Aorta (tissue), 5 donors: Measurements from ENCODE around the gene PHEX. TPM values are rescaled to one million over a fixed set of nuclear protein-coding genes. Genes with fewer than 3 reads are reported as not detected.

Experiments
- ATAC-seq: fragments of 200-7000 bp; cut with Tn5 transposase; one replicate; pipeline ENCODE4 v1.9.1; 2022; ENCODE audit warnings: moderate library complexity; ENCODE audit not compliant: low FRiP score
- DNase-seq, 2 donors: peaks; one replicate each; pipeline ENCODE4 v3.0.0-alpha.2; 2020
- H3K27ac ChIP-seq, 2 donors: one replicate each; pipeline ENCODE4 v1.5.1; 2013; ENCODE audit warnings: low read length in 2 of 2, mild to moderate bottlenecking in 2 of 2, moderate library complexity in 2 of 2, control low read depth in 1 of 2, inconsistent platforms in 1 of 2, low read depth in 1 of 2
- H3K27me3 ChIP-seq, 2 donors: one replicate each; pipeline ENCODE4 v1.6.1; 2013; ENCODE audit warnings: control low read depth in 1 of 2, low read length in 1 of 2, mild to moderate bottlenecking in 1 of 2, moderate library complexity in 1 of 2; ENCODE audit not compliant: insufficient read depth in 2 of 2, control insufficient read depth in 1 of 2
- H3K36me3 ChIP-seq, 2 donors: one replicate each; pipeline ENCODE4 v1.6.1; 2013; ENCODE audit warnings: control low read depth in 1 of 2, low read length in 1 of 2, mild to moderate bottlenecking in 1 of 2; ENCODE audit not compliant: insufficient read depth in 2 of 2, control insufficient read depth in 1 of 2
- H3K4me1 ChIP-seq, 2 donors: one replicate each; pipeline ENCODE4 v1.6.1; 2013; ENCODE audit warnings: low read length in 2 of 2, control low read depth in 1 of 2, mild to moderate bottlenecking in 1 of 2, moderate library complexity in 1 of 2; ENCODE audit not compliant: insufficient read depth in 2 of 2, control insufficient read depth in 1 of 2
- H3K4me3 ChIP-seq, 2 donors: one replicate each; pipeline ENCODE4 v1.5.1; 2013; ENCODE audit warnings: low read length in 2 of 2, control low read depth in 1 of 2, mild to moderate bottlenecking in 1 of 2
- H3K9me3 ChIP-seq: one replicate; pipeline ENCODE4 v1.6.1; 2013; ENCODE audit warnings: mild to moderate bottlenecking, low read length; ENCODE audit not compliant: control insufficient read depth
- WGBS, 2 donors: extraction: QIAGEN DNeasy Blood & Tissue Kit; methylation state at CpG; one replicate each; pipeline ENCODE4 v1.1.7; 2013; 5-methylcytosine and 5-hydroxymethylcytosine counted together
- intact Hi-C, 2 donors: fragments of 100-400 bp; cut with DNase I; formaldehyde crosslinking; loops; one replicate each; pipeline versions ENCODE4 v1.14.2 to v1.15.0; 2022
- polyA plus RNA-seq, 2 donors: library from polyadenylated mRNA; stranded (reverse); fragments of 200-250 nt; gene quantifications; one replicate each; pipeline ENCODE4 v1.2.3, GENCODE V29; 2013
- total RNA-seq, 2 donors: library from RNA; stranded (reverse); fragmentation: NEBNext Ultra II Directional; extraction: Animal tissue kit (Norgen Biotek cat#: 25700); gene quantifications; one replicate each; pipeline ENCODE4 v1.2.1, GENCODE V29; 2021
- donor health status: healthy with polysubstance abuse.
- donor health status: Bipolar disorder and iron deficiency.
- donor health status: DM: no; HTN: no; CAD: no.
- donor health status: DM: no; HTN: no; CAD: no.
- donor health status: DM: yes; HTN: yes; CAD: no.

PHEX gene
- total and polyA plus RNA-seq, 4 donors, result 0.13 to 0.39 (median 0.13) TPM; not detected in 1

DNA sequence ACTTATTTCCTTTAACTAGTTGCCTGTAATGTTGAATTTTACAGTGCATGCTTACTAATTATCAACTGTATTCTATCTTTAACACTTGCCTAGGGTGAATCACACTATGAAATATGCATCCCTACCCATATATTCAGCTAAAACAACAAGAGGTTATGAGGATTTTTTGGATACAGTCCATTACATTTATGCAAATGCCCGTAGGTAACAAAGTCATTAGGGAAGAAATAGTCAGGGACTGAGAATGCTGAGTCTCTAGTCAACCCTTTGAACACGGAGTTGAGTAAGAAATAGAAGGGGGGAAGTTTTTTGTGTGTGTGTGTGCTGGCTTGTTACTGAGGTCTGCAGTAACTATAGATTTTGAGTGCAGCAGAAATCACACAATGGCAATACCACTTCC lies 214.5 kb downstream of the PHEX start:
- Histone ChIP-seq H3K36me3 (no peaks in the 10 kb centered on the region), H3K4me1 (no peaks in the 10 kb centered on the region), H3K4me3 (no peak overlapping the region), H3K27ac (no peak overlapping the region), H3K27me3 (no peaks in the 10 kb centered on the region), H3K9me3 (no peaks in the 10 kb centered on the region)
- intact Hi-C loops, result no loop called here
- no peak for ATAC-seq
- WGBS, 2 donors, result 44 to 49% methylated on average over 2 of the region's 2 CpGs
- DNase-seq, result no peak

GRCh38 chrX:22247169-22247568 lies 215.0 kb downstream of the PHEX start:
- intact Hi-C loops, result no loop called here
- no peak overlapping the region for H3K27ac ChIP-seq
- H3K36me3 ChIP-seq, result no peaks in the 10 kb centered on the region
- H3K27me3 ChIP-seq, result no peaks in the 10 kb centered on the region
- DNase-seq (no peak), ATAC-seq (no peak)
- H3K9me3 ChIP-seq, result no peaks in the 10 kb centered on the region
- H3K4me3 ChIP-seq, result no peak overlapping the region
- H3K4me1 ChIP-seq, result no peaks in the 10 kb centered on the region
- 16 to 19% methylated on average over 1 of the region's 1 CpG for WGBS, 2 donors

DNA sequence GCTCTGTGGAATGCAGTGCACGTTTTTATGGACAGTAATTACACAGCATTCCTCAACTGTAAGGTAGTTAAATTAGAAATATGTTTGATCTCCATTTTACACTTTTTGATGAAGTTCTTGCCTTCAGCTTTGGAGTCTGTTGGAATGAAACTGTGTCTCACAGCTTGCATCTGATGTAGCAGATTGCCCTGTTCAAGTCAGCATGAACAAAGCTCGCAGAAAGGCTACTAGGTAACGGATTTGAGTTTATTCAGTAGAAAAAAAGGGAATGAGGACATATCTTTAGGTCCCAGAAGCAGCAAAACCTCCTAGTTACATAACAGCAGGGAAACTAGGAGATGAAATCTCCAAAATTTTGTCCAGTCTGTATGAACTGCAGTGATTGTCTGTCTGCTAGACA lies 216.3 kb downstream of the PHEX start:
- intact Hi-C loops, result no loop called here
- DNase-seq (no peak), ATAC-seq (no peak)
- H3K9me3 ChIP-seq, result no peaks in the 10 kb centered on the region
- no peak overlapping the region for H3K27ac ChIP-seq
- no peak overlapping the region for H3K4me3 ChIP-seq
- WGBS, 2 donors, result 54 to 83% methylated on average over 3 of the region's 3 CpGs
- no peaks in the 10 kb centered on the region for H3K36me3 ChIP-seq
- no peaks in the 10 kb centered on the region for H3K4me1 ChIP-seq
- H3K27me3 ChIP-seq, result no peaks in the 10 kb centered on the region

GRCh38 chrX:22249371-22249770 lies 217.2 kb downstream of the PHEX start:
- H3K4me1 ChIP-seq, result no peaks in the 10 kb centered on the region
- no peak overlapping the region for H3K27ac ChIP-seq
- WGBS, 2 donors, result 52 to 80% methylated on average over 2 of the region's 2 CpGs
- no peak overlapping the region for H3K4me3 ChIP-seq
- intact Hi-C loops, result no loop called here
- no peaks in the 10 kb centered on the region for H3K36me3 ChIP-seq
- no peak for ATAC-seq
- H3K9me3 ChIP-seq, result no peaks in the 10 kb centered on the region
- no peaks in the 10 kb centered on the region for H3K27me3 ChIP-seq
- no peak for DNase-seq

- peaks cover 2% of the 10 kb centered on the region for H3K9me3 ChIP-seq
- no peak for DNase-seq
- H3K4me3 ChIP-seq, result no peak overlapping the region
- WGBS, 2 donors, result 75 to 88% methylated on average over 6 of the region's 6 CpGs
- no peaks in the 10 kb centered on the region for H3K4me1 ChIP-seq
- H3K36me3 ChIP-seq, result no peaks in the 10 kb centered on the region
- H3K27me3 ChIP-seq, result no peaks in the 10 kb centered on the region
- no peak for ATAC-seq
- intact Hi-C loops, result no loop called here
- no peak overlapping the region for H3K27ac ChIP-seq
Measured at GRCh38 chrX:22268706-22269105, 236.6 kb downstream of the PHEX start.

- Histone ChIP-seq H3K36me3 (no peaks in the 10 kb centered on the region), H3K4me3 (no peak within 1 kb of the TSS), H3K4me1 (no peaks in the 10 kb centered on the region), H3K9me3 (peaks cover 2% of the 10 kb centered on the region), H3K27ac (no peak within 1 kb of the TSS), H3K27me3 (no peaks in the 10 kb centered on the region)
- DNase-seq (no peak), ATAC-seq (no peak)
- intact Hi-C loops, result no loop called here
- WGBS, 2 donors, result 76 to 88% methylated on average over 13 of the region's 13 CpGs
Measured at GRCh38 chrX:22272613-22273012, 240.5 kb downstream of the PHEX start, which contains the start of gene CBLL2. Gene CBLL2 (plus strand): TSS chrX:22272913. CDS start chrX:22272992, 79 bp downstream.

- ATAC-seq (no peak), DNase-seq (no peak)
- no peak overlapping the region for H3K4me3 ChIP-seq
- no peaks in the 10 kb centered on the region for H3K27me3 ChIP-seq
- no peak overlapping the region for H3K27ac ChIP-seq
- 83 to 94% methylated on average over 15 of the region's 15 CpGs for WGBS, 2 donors
- no peaks in the 10 kb centered on the region for H3K36me3 ChIP-seq
- no peaks in the 10 kb centered on the region for H3K4me1 ChIP-seq
- peaks cover 2% of the 10 kb centered on the region for H3K9me3 ChIP-seq
- intact Hi-C loops, result no loop called here
Measured at GRCh38 chrX:22273714-22274317, 241.7 kb downstream of the PHEX start.

DNA sequence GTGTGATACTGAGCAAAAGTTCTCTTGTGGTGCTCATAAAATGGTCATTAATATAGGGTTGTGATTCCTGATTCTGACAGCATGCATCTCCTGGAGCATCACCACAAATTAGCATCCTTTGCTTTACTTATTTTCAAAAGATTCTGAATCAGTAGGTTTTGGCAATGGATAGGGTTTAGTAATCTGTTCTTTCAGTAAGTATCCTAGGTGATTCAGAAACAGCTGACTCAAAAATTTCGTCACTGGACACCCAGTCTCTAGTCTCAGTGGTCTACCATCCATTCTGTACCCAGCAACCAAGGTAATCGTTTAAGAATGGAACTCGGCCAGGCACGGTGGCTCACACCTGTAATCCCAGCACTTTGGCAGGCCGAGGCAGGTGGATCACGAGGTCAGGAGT lies 244.7 kb downstream of the PHEX start:
- ATAC-seq, result no peak
- no peaks in the 10 kb centered on the region for H3K27me3 ChIP-seq
- H3K4me1 ChIP-seq, result no peaks in the 10 kb centered on the region
- H3K36me3 ChIP-seq, result no peaks in the 10 kb centered on the region
- 79 to 91% methylated on average over 6 of the region's 6 CpGs for WGBS, 2 donors
- H3K9me3 ChIP-seq, result peaks cover 2% of the 10 kb centered on the region
- H3K4me3 ChIP-seq, result no peak overlapping the region
- intact Hi-C loops, result no loop called here
- no peak overlapping the region for H3K27ac ChIP-seq
- no peak for DNase-seq

GRCh38 chrX:22278375-22278774 lies 246.2 kb downstream of the PHEX start:
- Histone ChIP-seq H3K27me3 (no peaks in the 10 kb centered on the region), H3K4me1 (no peaks in the 10 kb centered on the region), H3K9me3 (no peaks in the 10 kb centered on the region), H3K4me3 (no peak overlapping the region), H3K27ac (no peak overlapping the region), H3K36me3 (no peaks in the 10 kb centered on the region)
- no peak for ATAC-seq
- intact Hi-C loops, result no loop called here
- WGBS, 2 donors, result 46 to 50% methylated on average over 3 of the region's 3 CpGs
- DNase-seq, result no peak
